ENCODE results near the gene CERS6. TPM values are rescaled to one million over a fixed set of nuclear protein-coding genes. Genes with fewer than 3 reads are reported as not detected.
A peak's percentile ranks its signal among the peaks of the same experiment; 100 is the strongest.

The CERS6 gene
- total and polyA plus RNA-seq, 2 experiments from 2014 or later: 7.4 to 35.0 TPM

GRCh38 chr2:168457190-168457895 lies 1.3 kb downstream of the CERS6 start (continued):
- no peak for TF ChIP-seq CTCF (conservative IDR thresholded peaks at IDR 0.05; ENCODE audit: low read depth in 2 of 2)
- TF ChIP-seq STAT1 (IDR thresholded peaks at IDR 0.05; ENCODE audit: unreplicated experiment): no peak
- TF ChIP-seq ZNF114 (CRISPR knock-in tag; IDR thresholded peaks at IDR 0.05): no peak
- no peak for TF ChIP-seq NANOG (IDR thresholded peaks at IDR 0.05; ENCODE audit: borderline replicate concordance)
- TF ChIP-seq REST (IDR thresholded peaks at IDR 0.05; ENCODE audit: unreplicated experiment): no peak
- TF ChIP-seq CREB1 (CRISPR knock-in tag; IDR thresholded peaks at IDR 0.05; ENCODE audit: low read depth): no peak
- no peak for TF ChIP-seq EZH2 (IDR thresholded peaks at IDR 0.05; ENCODE audit: low read depth, unreplicated experiment)
- TF ChIP-seq POLR2AphosphoS5 (IDR thresholded peaks at IDR 0.05; ENCODE audit: low read depth): no peak

- Histone ChIP-seq H4K20me1 (replicated peaks; ENCODE audit: insufficient read depth) (peaks cover 8% of the 10 kb centered on the region), H3K36me3 (ENCODE audit: insufficient read depth) (no peaks in the 10 kb centered on the region), H3K79me2 (replicated peaks; ENCODE audit: insufficient read depth) (peaks cover 63% of the 10 kb centered on the region), H3K27ac (ENCODE audit: low read depth) (no peak overlapping the region), H3K9me2 (ENCODE audit: insufficient read depth) (peaks cover under 1% of the 10 kb centered on the region), H2AFZ (no peak overlapping the region), H3K4me2 (peak overlapping the region; percentile 94), H3K4me3 (peak overlapping the region; percentile 90), H3K4me1 (ENCODE audit: insufficient read depth) (peaks cover 23% of the 10 kb centered on the region), H3K27me3 (ENCODE audit: insufficient read depth) (peaks cover 17% of the 10 kb centered on the region), H3F3A (replicated peaks; ENCODE audit: low read depth) (no peaks in the 10 kb centered on the region)
- no peak for ATAC-seq
- no peak overlapping the region for H3K27ac Mint-ChIP-seq
- no peak for DNase-seq (ENCODE audit: low spot score)
- H3K4me1 Mint-ChIP-seq: peaks cover 31% of the 10 kb centered on the region
- no peaks in the 10 kb centered on the region for H3K36me3 Mint-ChIP-seq (ENCODE audit: low read depth)
- H3K27me3 Mint-ChIP-seq (ENCODE audit: insufficient read depth, low read depth, poor library complexity): peaks cover 5% of the 10 kb centered on the region
- no peaks in the 10 kb centered on the region for H3K9me3 Mint-ChIP-seq
- TF ChIP-seq JUNB (IDR thresholded peaks at IDR 0.05; ENCODE audit: unreplicated experiment) (no peak), STAT1 (IDR thresholded peaks at IDR 0.05; ENCODE audit: unreplicated experiment) (no peak), NANOG (IDR thresholded peaks at IDR 0.05; ENCODE audit: borderline replicate concordance) (no peak), EZH2phosphoT487 (IDR thresholded peaks at IDR 0.05; ENCODE audit: unreplicated experiment) (no peak)
- TF ChIP-seq, protein P1, sequence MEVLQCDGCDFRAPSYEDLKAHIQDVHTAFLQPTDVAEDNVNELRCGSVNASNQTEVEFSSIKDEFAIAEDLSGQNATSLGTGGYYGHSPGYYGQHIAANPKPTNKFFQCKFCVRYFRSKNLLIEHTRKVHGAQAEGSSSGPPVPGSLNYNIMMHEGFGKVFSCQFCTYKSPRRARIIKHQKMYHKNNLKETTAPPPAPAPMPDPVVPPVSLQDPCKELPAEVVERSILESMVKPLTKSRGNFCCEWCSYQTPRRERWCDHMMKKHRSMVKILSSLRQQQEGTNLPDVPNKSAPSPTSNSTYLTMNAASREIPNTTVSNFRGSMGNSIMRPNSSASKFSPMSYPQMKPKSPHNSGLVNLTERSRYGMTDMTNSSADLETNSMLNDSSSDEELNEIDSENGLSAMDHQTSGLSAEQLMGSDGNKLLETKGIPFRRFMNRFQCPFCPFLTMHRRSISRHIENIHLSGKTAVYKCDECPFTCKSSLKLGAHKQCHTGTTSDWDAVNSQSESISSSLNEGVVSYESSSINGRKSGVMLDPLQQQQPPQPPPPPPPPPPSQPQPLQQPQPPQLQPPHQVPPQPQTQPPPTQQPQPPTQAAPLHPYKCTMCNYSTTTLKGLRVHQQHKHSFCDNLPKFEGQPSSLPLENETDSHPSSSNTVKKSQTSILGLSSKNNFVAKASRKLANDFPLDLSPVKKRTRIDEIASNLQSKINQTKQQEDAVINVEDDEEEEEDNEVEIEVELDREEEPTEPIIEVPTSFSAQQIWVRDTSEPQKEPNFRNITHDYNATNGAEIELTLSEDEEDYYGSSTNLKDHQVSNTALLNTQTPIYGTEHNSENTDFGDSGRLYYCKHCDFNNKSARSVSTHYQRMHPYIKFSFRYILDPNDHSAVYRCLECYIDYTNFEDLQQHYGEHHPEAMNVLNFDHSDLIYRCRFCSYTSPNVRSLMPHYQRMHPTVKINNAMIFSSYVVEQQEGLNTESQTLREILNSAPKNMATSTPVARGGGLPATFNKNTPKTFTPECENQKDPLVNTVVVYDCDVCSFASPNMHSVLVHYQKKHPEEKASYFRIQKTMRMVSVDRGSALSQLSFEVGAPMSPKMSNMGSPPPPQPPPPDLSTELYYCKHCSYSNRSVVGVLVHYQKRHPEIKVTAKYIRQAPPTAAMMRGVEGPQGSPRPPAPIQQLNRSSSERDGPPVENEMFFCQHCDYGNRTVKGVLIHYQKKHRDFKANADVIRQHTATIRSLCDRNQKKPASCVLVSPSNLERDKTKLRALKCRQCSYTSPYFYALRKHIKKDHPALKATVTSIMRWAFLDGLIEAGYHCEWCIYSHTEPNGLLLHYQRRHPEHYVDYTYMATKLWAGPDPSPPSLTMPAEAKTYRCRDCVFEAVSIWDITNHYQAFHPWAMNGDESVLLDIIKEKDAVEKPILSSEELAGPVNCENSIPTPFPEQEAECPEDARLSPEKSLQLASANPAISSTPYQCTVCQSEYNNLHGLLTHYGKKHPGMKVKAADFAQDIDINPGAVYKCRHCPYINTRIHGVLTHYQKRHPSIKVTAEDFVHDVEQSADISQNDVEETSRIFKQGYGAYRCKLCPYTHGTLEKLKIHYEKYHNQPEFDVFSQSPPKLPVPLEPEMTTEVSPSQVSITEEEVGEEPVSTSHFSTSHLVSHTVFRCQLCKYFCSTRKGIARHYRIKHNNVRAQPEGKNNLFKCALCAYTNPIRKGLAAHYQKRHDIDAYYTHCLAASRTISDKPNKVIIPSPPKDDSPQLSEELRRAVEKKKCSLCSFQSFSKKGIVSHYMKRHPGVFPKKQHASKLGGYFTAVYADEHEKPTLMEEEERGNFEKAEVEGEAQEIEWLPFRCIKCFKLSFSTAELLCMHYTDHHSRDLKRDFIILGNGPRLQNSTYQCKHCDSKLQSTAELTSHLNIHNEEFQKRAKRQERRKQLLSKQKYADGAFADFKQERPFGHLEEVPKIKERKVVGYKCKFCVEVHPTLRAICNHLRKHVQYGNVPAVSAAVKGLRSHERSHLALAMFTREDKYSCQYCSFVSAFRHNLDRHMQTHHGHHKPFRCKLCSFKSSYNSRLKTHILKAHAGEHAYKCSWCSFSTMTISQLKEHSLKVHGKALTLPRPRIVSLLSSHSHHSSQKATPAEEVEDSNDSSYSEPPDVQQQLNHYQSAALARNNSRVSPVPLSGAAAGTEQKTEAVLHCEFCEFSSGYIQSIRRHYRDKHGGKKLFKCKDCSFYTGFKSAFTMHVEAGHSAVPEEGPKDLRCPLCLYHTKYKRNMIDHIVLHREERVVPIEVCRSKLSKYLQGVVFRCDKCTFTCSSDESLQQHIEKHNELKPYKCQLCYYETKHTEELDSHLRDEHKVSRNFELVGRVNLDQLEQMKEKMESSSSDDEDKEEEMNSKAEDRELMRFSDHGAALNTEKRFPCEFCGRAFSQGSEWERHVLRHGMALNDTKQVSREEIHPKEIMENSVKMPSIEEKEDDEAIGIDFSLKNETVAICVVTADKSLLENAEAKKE (CRISPR knock-in tag; IDR thresholded peaks at IDR 0.05): no peak
- H3K4me3 Mint-ChIP-seq: no peak overlapping the region; the same call in 1 of the 3 replicates
These were observed 2.1 kb downstream of the CERS6 start for GRCh38 chr2:168458139-168458538.
